Heart left ventricle (tissue), 13 donors: Measurements from ENCODE around the gene OPRD1.
"Not testable (repeated sequence)": the region's sequence is repeated elsewhere in the genome, so short reads cannot be mapped to it uniquely, and the experiment has no call there.

Experiments used
- CTCF ChIP-seq, 12 donors: fragments of 200-600 bp; sonication (generic) in 4 of 12; IDR thresholded peaks; one replicate each; pipeline versions ENCODE4 v1.5.0 to v1.8.0; 2018 to 2022; ENCODE audit warnings: antibody characterized with exemption in 12 of 12, mild to moderate bottlenecking in 5 of 12
- POLR2A ChIP-seq, 2 donors: fragments of 450-650 bp; IDR thresholded peaks; one replicate each; pipeline ENCODE4 v1.6.1; 2017; ENCODE audit warnings: antibody characterized with exemption in 2 of 2, mild to moderate bottlenecking in 2 of 2, moderate library complexity in 2 of 2
- donor health status: ischemic (EF 13 %, LVEDD 7.1; RV severe dilation, severe dysfunction).
- donor health status: DM: no; HTN: yes; CAD: no.
- donor health status: DM: no; HTN: no; CAD: no.
- donor health status: ischemic (EF 25% LVEDD 6.9; RV normal size, moderate dysfunction).
- donor health status: ischemic (EF 25% LVEDD 5.7; RV mildly dilated, moderate dysfunction).
- donor health status: ischemic (EF 35%, LVEDD 5.7; RV mildly dilated, moderate dysfunction).
- donor health status: nonischemic (EF 11% LVEDD 7.7; RV severe dilation, severe dysfunction).
- donor health status: DM: yes; HTN: yes; CAD: no.
- donor health status: PGD.
- donor health status: ischemic (EF 29% LVEDD 5.4; RV normal size, mild dysfunction).
- donor health status: nonischemic (EF 23%, LVEDD 6.1; RV moderate dilation, normal function).

DNA sequence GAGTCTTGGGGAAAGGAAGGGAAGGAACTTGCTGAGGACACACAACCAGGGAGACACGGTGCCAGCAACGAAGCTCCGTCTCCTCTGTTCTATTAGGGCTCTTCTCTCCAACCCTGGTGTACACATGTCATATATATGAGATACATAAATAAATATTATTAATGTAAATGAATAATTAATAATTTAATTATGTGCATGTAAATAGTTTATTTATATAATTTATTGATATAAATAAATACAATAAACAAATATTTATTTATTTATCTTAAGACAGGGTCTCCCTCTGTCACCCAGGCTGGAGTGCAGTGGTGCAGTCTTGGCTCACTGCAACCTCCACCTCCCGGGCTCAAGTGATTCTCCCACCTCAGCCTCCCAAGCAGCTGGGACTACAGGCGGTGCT is 17.4 kb upstream of the OPRD1 start:
- TF ChIP-seq CTCF, POLR2A (IDR thresholded peaks at IDR 0.05): not testable (repeated sequence)
